GM12878 (cell line): ENCODE results near the gene PRSS2. TPM values are rescaled to one million over a fixed set of nuclear protein-coding genes. Genes with fewer than 3 reads are reported as not detected.

Experiments
- ATAC-seq: fragments of 200-7000 bp; cut with Tn5 transposase; 3 replicates; pipeline ENCODE4 v1.9.1; 2020; ENCODE audit warnings: mild to moderate bottlenecking, moderate library complexity
- BruUV-seq: library from RNA; stranded (reverse); fragments of 400-500 nt; replicated peaks from 2 replicates; lab custom pipeline; 2021; lab: Mats Ljungman, UMichigan
- CTCF ChIA-PET: fragments of 300-600 bp; sonication (Branson Sonifier 250); formaldehyde crosslinking; extraction: SDS; loops from one replicate; lab custom pipeline; 2021; ENCODE audit warnings: inconsistent platforms; lab: Yijun Ruan, JAX
- POLR2A ChIA-PET: fragments of 350-600 bp; formaldehyde crosslinking; extraction: SDS; loops from one replicate; lab custom pipeline; 2021; ENCODE audit warnings: inconsistent platforms; lab: Charles Lee
- RAD21 ChIA-PET: fragments of 300-600 bp; sonication (Branson Sonifier 250); formaldehyde crosslinking; loops from one replicate; lab custom pipeline; 2023; ENCODE audit warnings: antibody characterized with exemption; ENCODE audit not compliant: unreplicated experiment; lab: Charles Lee
- SMC1A ChIA-PET: fragments of 300-600 bp; sonication (Branson Sonifier 250); formaldehyde crosslinking; loops from one replicate; lab custom pipeline; 2023; ENCODE audit not compliant: unreplicated experiment, uncharacterized antibody; lab: Charles Lee
- DNase-seq: peaks from one replicate; pipeline ENCODE4 v3.0.0-alpha.2; 2011; ENCODE audit warnings: low read depth, low spot score
- FAIRE-seq: peaks from 3 replicates; lab custom pipeline; 2011; peaks lifted over from hg19 to GRCh38; lab: Jason Lieb, UNC
- H2AFZ ChIP-seq: 2 replicates; pipeline ENCODE4 v1.6.0; 2011; ENCODE audit warnings: low read depth, low read length, control low read depth; ENCODE audit not compliant: control insufficient read depth
- H3K27ac ChIP-seq: 2 replicates; pipeline ENCODE4 v1.5.1; 2011; ENCODE audit warnings: control low read depth; ENCODE audit not compliant: control insufficient read depth, insufficient read depth
- H3K27me3 ChIP-seq, 2 experiments: replicated peaks in 1 of 2; 2 replicates each; pipeline versions ENCODE4 v1.6.0 to v1.6.1; 2011; ENCODE audit warnings: low read length in 1 of 2; ENCODE audit not compliant: control insufficient read depth in 2 of 2, insufficient read depth in 2 of 2
- H3K36me3 ChIP-seq, 2 experiments: 2 replicates each; pipeline ENCODE4 v1.5.1; 2011; ENCODE audit warnings: low read length in 1 of 2; ENCODE audit not compliant: control insufficient read depth in 2 of 2, insufficient read depth in 2 of 2
- H3K4me1 ChIP-seq: 2 replicates; pipeline ENCODE4 v1.6.1; 2011; ENCODE audit warnings: mild to moderate bottlenecking, low read length, moderate library complexity, mixed read lengths; ENCODE audit not compliant: control insufficient read depth, insufficient read depth
- H3K4me2 ChIP-seq: 2 replicates; pipeline ENCODE4 v1.6.0; 2011; ENCODE audit warnings: control low read depth; ENCODE audit not compliant: control insufficient read depth, insufficient read depth
- H3K4me3 ChIP-seq: fragments of 200-600 bp; sonication (generic); 2 replicates; pipeline ENCODE4 v1.5.1; 2016
- H3K79me2 ChIP-seq: 2 replicates; pipeline ENCODE4 v1.6.0; 2011; ENCODE audit warnings: low read length; ENCODE audit not compliant: control insufficient read depth, insufficient read depth
- H3K9ac ChIP-seq: 2 replicates; pipeline ENCODE4 v1.8.0; 2011; ENCODE audit warnings: low read length, control low read depth, mixed read lengths; ENCODE audit not compliant: control insufficient read depth, insufficient read depth
- H3K9me3 ChIP-seq: replicated peaks from 3 replicates; pipeline ENCODE4 v1.5.1; 2011; ENCODE audit warnings: mild to moderate bottlenecking, low read length; ENCODE audit not compliant: control insufficient read depth, insufficient read depth
- H4K20me1 ChIP-seq: 2 replicates; pipeline ENCODE4 v1.6.0; 2011; ENCODE audit not compliant: control insufficient read depth, insufficient read depth
- ATF3 ChIP-seq: IDR thresholded peaks from 2 replicates; pipeline ENCODE4 v1.6.1; 2011; ENCODE audit warnings: low read depth, mild to moderate bottlenecking, low read length, moderate library complexity, borderline replicate concordance; ENCODE audit errors: extremely low read depth
- CTCF ChIP-seq, 3 experiments: IDR thresholded peaks in 2 of 3; conservative IDR thresholded peaks in 1 of 3; 2 replicates each; pipeline ENCODE4 v1.5.1; 2011; ENCODE audit warnings: low read depth in 3 of 3, low read length in 3 of 3, mild to moderate bottlenecking in 3 of 3, control low read depth in 2 of 3, moderate library complexity in 2 of 3, inconsistent platforms in 1 of 3, mixed read lengths in 1 of 3; ENCODE audit not compliant: control insufficient read depth in 2 of 3, insufficient read depth in 1 of 3; ENCODE audit errors: extremely low read depth in 1 of 3
- FOS ChIP-seq: IDR thresholded peaks from 3 replicates; pipeline ENCODE4 v1.6.1; 2011; ENCODE audit warnings: borderline replicate concordance; ENCODE audit not compliant: insufficient read length; ENCODE audit errors: extremely low read depth
- GABPA ChIP-seq: IDR thresholded peaks from 2 replicates; pipeline ENCODE4 v1.6.1; 2014; ENCODE audit warnings: antibody characterized with exemption, low read depth, mild to moderate bottlenecking, inconsistent platforms
- HCFC1 ChIP-seq: fragments of 150-350 bp; IDR thresholded peaks from 2 replicates; pipeline ENCODE4 v1.6.1; 2014; ENCODE audit warnings: low read length
- JUND ChIP-seq: IDR thresholded peaks from 2 replicates; pipeline ENCODE4 v1.6.1; 2012; ENCODE audit warnings: low read depth, mild to moderate bottlenecking, low read length, improper control_type of control experiment, moderate library complexity
- NBN ChIP-seq: fragments of 450-650 bp; IDR thresholded peaks from 2 replicates; pipeline ENCODE4 v1.6.1; 2016
- NR2C1 ChIP-seq: fragments of 450-650 bp; IDR thresholded peaks from 2 replicates; pipeline ENCODE4 v1.6.1; 2017; ENCODE audit warnings: antibody characterized with exemption, mild to moderate bottlenecking, moderate library complexity
- RUNX3 ChIP-seq: IDR thresholded peaks from 2 replicates; pipeline ENCODE4 v1.6.1; 2012; ENCODE audit warnings: low read length, inconsistent platforms
- TCF12 ChIP-seq: IDR thresholded peaks from 2 replicates; pipeline ENCODE4 v1.6.1; 2011; ENCODE audit warnings: low read depth, mild to moderate bottlenecking, low read length
- WGBS: methylation state at CpG from one replicate; pipeline ENCODE4 v1.1.6; 2016; ENCODE audit warnings: low lambda C conversion rate; ENCODE audit not compliant: insufficient replicate concordance, insufficient coverage; ENCODE audit errors: missing lambda C conversion rate; 5-methylcytosine and 5-hydroxymethylcytosine counted together
- in situ Hi-C: fragments of 300-500 bp; cut with MboI; formaldehyde crosslinking; loops from 9 replicates; pipeline ENCODE4 v1.14.3; 2018; ENCODE audit warnings: mixed read lengths
- intact Hi-C: fragments of 100-400 bp; cut with micrococcal nuclease; formaldehyde crosslinking; loops from one replicate; pipeline ENCODE4 v1.14.2; 2022; ENCODE audit not compliant: unreplicated experiment
- polyA plus RNA-seq, 11 experiments: library from polyadenylated mRNA; depleted of rRNA in 4 of 11; unstranded in 6 of 11; stranded (reverse) in 5 of 11; fragments of >200 nt; fragmentation: Nextera tagmentation in 4 of 11; fragmentation: Illumina TruSeq in 1 of 11; extraction: Ambion mirVana in 4 of 11; extraction: Trizol in 1 of 11; gene quantifications; 1 replicate in 1 of 11; 2 replicates in 10 of 11; pipeline versions ENCODE4 v1.2.1 to v1.2.3, GENCODE V29; 2011 to 2016; ENCODE audit warnings: inconsistent platforms in 2 of 11, missing spikeins in 2 of 11, low read depth in 1 of 11
- total RNA-seq, 4 experiments: library from RNA; depleted of rRNA in 3 of 4; stranded (reverse); fragments of >200 nt in 3 of 4; fragmentation: Illumina TruSeq in 1 of 4; extraction: Trizol in 1 of 4; gene quantifications; 2 replicates each; pipeline versions ENCODE4 v1.2.1 to v1.2.3, GENCODE V29; 2013 to 2021

PRSS2 gene
- total and polyA plus RNA-seq, 10 of the 15 experiments (the other 5 are each of a cell fraction or from before 2014, with no cell fraction given), result 0.21 to 28.8 (median 0.41) TPM; not detected in 7

GRCh38 chr7:142796001-142796500 lies 25.3 kb downstream of the PRSS2 start:
- Histone ChIP-seq H3K27me3 (no peaks in the 10 kb centered on the region), H2AFZ (no peak overlapping the region), H3K27ac (peak overlapping the region; percentile 62), H3K9ac (peak overlapping the region; percentile 66), H3K36me3 (no peaks in the 10 kb centered on the region), H4K20me1 (no peaks in the 10 kb centered on the region), H3K4me2 (peak overlapping the region; percentile 96), H3K4me1 (peaks cover 6% of the 10 kb centered on the region), H3K4me3 (peak overlapping the region; percentile 71), H3K79me2 (peaks cover 10% of the 10 kb centered on the region), H3K9me3 (no peaks in the 10 kb centered on the region)
- CTCF ChIA-PET, result interaction anchor here (1.1 to 28.6 kb wide), 3 partner anchors 8 to 83 kb away, joined by 3 to 1055 read pairs (median 1055); no protein-coding TSS in a partner anchor
- FAIRE-seq, result no peak
- TF ChIP-seq NBN (no peak), FOS (no peak), HCFC1 (no peak), JUND (no peak), GABPA (no peak), CTCF (IDR thresholded peaks at IDR 0.05 in 2 of 3, conservative IDR thresholded peaks at IDR 0.05 in 1 of 3; ENCODE audit: control insufficient read depth in 2 of 3, extremely low read depth in 1 of 3, insufficient read depth in 1 of 3, low read depth in 3 of 3, low read length in 3 of 3) (no peak), RUNX3 (no peak), TCF12 (no peak), NR2C1 (no peak), ATF3 (no peak)
- DNase-seq, result no peak
- in situ Hi-C loops (no loop called here), intact Hi-C loops (no loop called here)
- no peak; the same call in 2 of the 3 replicates for ATAC-seq
- SMC1A ChIA-PET, result interaction anchor here (10.5 to 24.6 kb wide), 2 partner anchors 11 to 14 kb away, joined by 107 to 786 read pairs; no protein-coding TSS in a partner anchor
- BruUV-seq, result no TSS peak
- RAD21 ChIA-PET, result interaction anchor here (9.9 to 20.4 kb wide), 2 partner anchors 10 to 14 kb away, joined by 115 to 813 read pairs; no protein-coding TSS in a partner anchor
- 11% methylated on average over 9 of the region's 9 CpGs for WGBS
- POLR2A ChIA-PET, result interaction anchor here (1.0 to 16.4 kb wide), 3 partner anchors 8 to 12 kb away, joined by 4 to 325 read pairs (median 9); no protein-coding TSS in a partner anchor
